ENCODE results near the gene PLXDC1.

Gene PLXDC1

GRCh38 chr17:39096508-39097149 lies 54.8 kb downstream of the PLXDC1 start:
- DNase-seq (ENCODE audit: low read depth), result no peak

- no peak for DNase-seq (ENCODE audit: low read depth)
These were observed 56.1 kb downstream of the PLXDC1 start for GRCh38 chr17:39095309-39095686.

GRCh38 chr17:39094607-39095308 lies 56.7 kb downstream of the PLXDC1 start:
- DNase-seq (ENCODE audit: low read depth), result peak; percentile 20

GRCh38 chr17:39092692-39093230 lies 58.7 kb downstream of the PLXDC1 start:
- DNase-seq (ENCODE audit: low read depth), result no peak

GRCh38 chr17:39090908-39091665 lies 60.4 kb downstream of the PLXDC1 start:
- DNase-seq (ENCODE audit: low read depth), result no peak

DNA sequence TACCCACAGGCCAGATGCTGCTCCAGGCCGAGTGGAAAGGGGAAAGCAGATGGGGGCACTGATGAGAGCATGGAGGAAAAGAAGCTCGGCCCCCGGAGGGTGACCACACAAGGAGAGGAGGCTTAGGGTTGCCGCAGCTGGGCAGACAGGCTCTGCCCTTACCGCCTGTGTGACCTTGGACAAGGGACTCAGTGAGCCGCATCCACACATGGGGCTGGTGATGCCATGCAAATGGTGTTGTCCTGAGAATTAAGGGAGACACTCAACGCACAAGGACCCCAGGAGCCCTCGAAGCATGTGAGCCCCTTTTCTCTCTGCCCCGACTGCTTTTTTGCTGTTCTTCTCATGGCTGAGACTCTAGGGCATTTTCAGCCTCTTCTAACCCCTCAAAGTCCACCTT lies 61.0 kb downstream of the PLXDC1 start:
- no peak for DNase-seq (ENCODE audit: low read depth)

DNA sequence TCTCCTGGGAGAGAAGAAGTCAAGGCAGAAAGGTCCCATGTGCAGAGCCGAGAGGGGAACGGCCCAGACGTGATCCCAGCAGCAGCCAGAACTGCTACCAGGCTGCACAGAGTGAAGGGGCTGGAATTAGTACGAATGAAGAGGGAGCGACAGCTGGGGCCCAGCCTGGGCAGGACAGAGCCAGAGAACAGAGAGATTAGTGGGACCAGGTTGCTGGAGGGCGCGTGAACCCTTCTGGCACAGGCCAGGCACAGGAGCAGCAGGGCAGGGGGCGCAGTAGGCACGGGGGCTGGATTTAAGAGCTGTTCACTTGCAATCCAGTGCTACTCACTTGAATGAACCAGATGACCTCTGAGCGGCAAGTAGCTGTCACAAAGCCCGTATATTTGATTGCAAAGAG lies 66.9 kb downstream of the PLXDC1 start:
- DNase-seq (ENCODE audit: low read depth), result no peak

GRCh38 chr17:39083270-39083669 lies 68.2 kb downstream of the PLXDC1 start:
- DNase-seq (ENCODE audit: low read depth), result no peak

- no peak for DNase-seq (ENCODE audit: low read depth)
These were observed 69.0 kb downstream of the PLXDC1 start for GRCh38 chr17:39082482-39082881.

GRCh38 chr17:39081851-39082250 lies 69.6 kb downstream of the PLXDC1 start:
- DNase-seq (ENCODE audit: low read depth), result no peak

DNA sequence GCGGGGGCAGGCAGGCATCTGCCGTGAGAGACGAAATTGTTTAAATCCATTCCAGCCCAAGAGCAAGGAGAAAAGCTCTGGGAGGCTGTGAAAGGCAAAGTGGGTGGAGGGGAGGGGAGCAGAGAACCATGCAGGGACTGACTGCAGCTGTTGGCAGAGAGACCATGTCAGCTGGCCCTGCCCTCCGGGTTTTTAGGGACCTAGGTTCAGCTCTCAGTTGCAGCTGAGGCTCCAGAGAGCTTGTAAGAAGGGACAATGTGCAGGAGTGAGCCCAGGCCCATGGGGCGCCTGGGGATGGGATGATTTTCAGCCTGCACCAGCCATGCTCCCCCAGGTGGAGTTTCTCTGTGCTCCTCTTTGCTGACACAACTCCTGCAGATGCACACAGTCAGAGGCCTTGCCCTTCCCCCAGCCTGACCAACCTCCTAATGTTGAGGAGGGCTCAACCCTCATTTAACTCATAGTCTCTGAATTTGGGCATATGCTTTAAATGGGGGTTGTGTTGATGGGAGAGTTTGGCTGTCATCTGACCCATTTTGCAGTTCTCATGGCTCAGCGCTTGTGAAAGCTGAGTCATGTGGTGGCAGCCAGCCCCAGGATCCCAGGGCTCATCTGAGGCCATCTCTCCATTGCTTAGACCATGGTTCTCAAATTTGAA lies 70.9 kb downstream of the PLXDC1 start:
- no peak for DNase-seq (ENCODE audit: low read depth)

GRCh38 chr17:39079836-39080235 lies 71.6 kb downstream of the PLXDC1 start:
- no peak for DNase-seq (ENCODE audit: low read depth)

DNA sequence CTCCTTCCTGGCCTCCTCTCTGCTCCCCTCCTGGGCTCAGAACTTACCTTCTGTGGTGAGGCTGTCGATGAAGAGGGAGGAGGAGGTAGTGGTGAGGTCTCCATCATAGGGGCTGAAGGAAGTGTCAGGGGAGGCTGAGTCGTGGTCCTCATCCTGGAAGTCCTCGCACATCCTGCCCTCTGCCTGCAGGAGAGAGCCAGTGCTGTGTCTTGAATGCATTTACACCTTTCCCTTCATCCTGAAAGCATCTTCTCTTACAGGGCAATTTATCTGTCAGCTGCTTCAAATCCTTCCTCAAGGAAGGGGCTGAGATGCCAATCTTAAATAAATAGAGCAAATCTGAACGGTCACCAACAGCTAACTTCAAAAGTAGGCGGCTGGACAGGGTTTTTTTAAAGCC lies 73.6 kb downstream of the PLXDC1 start:
- DNase-seq (ENCODE audit: low read depth), result no peak

DNA sequence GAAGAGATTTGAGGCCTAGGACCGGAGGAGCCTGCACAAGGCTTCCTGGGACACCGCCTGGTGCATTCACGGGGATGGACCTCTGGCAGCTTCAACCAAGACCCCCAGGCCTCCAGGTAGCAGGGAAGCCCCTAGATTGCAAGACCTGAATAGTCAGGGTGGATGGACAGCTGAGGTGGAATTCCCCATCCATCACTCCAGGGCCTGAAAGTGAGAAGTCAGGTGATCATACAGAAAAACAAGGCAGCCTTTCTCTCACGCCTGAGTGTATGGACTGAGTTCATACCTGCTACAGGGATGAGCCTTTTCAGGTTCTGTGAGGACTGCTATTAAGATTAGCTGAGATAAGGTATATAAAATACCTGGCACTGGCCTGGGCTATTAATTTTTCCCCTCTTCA lies 74.2 kb downstream of the PLXDC1 start:
- no peak for DNase-seq (ENCODE audit: low read depth)

- no peak for DNase-seq (ENCODE audit: low read depth)
These were observed 76.8 kb downstream of the PLXDC1 start for GRCh38 chr17:39074676-39075075.

DNA sequence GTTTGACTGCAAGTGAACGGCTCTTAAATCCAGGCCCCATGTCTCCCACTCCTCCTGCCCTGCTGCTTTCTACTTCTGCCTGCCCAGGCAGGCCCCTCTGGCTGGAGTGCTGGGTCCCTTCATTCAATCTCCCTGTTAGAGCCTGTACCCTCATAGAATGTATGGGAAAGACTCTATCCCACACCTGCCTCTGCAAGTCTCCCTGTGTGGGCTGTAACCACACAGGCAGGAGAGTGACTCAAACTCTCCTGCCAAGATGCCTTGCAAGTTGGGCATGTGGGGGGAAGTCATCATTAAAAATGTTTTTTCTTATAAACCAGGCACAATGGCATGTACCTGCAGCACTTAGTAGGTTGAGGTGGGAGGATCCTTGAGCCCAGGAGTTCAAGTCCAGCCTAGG lies 77.5 kb downstream of the PLXDC1 start:
- DNase-seq (ENCODE audit: low read depth), result no peak

- DNase-seq (ENCODE audit: low read depth), result no peak
These were observed 78.1 kb downstream of the PLXDC1 start for GRCh38 chr17:39073353-39073752.

DNA sequence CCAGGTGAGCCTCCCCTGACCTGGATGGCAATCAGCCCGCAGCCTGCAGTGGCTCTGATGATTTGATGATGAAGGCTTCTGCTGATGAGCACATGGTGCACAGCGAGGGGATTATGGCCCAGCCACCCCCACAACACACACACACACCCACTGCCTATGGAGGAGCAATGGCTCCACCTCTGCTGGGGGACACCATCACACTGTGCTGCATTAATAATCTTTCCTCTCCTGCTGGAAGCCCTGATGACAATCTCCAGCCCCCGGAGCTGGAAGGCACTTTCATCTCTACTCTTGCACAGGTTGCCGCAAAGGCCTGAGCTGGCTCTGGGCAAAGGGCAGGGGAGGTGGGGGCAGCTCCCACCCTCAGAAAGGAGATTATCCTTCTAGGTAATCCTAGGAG lies 79.9 kb downstream of the PLXDC1 start:
- no peak for DNase-seq (ENCODE audit: low read depth)

DNA sequence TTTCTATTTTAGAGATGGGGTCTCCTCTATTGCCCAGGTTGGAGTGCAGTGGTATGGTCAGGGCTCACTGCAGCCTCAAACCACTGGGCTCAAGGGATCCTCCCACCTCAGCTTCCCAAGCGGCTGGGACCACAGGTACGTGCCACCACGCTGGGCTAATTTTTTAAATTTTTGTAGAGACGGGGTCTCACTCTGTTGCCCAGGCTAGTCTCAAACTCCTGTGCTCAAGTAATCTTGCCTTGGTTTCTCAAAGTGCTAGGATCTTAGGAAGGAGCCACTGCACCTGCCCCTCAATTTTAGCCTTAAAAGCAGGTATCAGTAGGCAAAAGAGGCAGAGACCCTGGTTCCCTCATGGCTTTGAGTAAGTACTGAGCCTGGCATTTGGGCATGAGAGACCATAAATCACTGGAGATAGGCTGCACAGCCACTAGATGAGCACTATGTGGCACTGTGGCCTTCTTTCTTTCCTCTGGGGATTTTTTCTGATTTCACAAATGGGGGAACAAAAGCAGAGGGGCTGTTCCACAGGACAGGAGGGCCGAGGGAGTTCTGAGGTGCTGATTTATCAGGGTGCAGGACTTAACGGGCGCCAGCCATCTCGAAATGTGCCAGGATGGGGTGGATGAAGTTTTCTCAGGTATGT lies 82.2 kb downstream of the PLXDC1 start:
- peak; percentile 51 for DNase-seq (ENCODE audit: low read depth)

GRCh38 chr17:39064819-39065218 lies 86.6 kb downstream of the PLXDC1 start:
- no peak for DNase-seq (ENCODE audit: low read depth)

- peak; percentile 78 for DNase-seq (ENCODE audit: low read depth)
These were observed 87.1 kb downstream of the PLXDC1 start for GRCh38 chr17:39064374-39064773.

DNA sequence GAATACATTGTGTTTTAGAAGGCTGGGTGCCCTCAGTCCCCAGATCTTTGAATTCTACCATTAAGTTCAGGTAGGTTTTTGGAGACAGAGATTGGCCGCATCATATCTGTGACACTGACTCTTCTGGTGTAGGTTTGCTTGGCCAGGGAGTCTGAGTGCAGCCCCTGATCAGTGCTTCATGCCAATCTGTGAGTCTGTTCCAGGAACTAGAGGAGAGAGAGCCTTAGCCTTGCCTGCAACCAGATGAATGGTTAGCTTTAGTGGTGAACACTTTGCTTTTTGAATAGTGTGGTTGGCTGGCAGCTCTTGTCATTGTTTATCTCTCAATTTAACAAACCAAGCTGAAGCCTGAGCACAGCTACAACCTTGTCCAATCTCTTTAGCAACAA lies 87.8 kb downstream of the PLXDC1 start:
- DNase-seq (ENCODE audit: low read depth), result no peak

Measured in amniotic epithelial cell (primary cell).